ENCODE data around the gene BBS1. TPM values are rescaled to one million over a fixed set of nuclear protein-coding genes. Genes with fewer than 3 reads are reported as not detected.
"Not testable (repeated sequence)": the region's sequence is repeated elsewhere in the genome, so short reads cannot be mapped to it uniquely, and the experiment has no call there.

The BBS1 gene
- polyA plus RNA-seq, 4 donors, result 3.8 to 37.1 (median 7.9) TPM

- H3K27me3 ChIP-seq (ENCODE audit: control insufficient read depth in 3 of 3, insufficient read depth in 3 of 3, low read length in 3 of 3), result peaks cover 0 to 28% (median 0%) of the 10 kb centered on the region in 3 donors
- no peaks in the 10 kb centered on the region for H3K9me3 ChIP-seq (ENCODE audit: control insufficient read depth in 2 of 2, insufficient read depth in 1 of 2, low read depth in 1 of 2, low read length in 1 of 2)
- no peak overlapping the region for H3K27ac ChIP-seq (ENCODE audit: low read depth in 1 of 3, low read length in 2 of 3)
- DNase-seq (no peak), FAIRE-seq (no peak)
- H3K4me1 ChIP-seq (ENCODE audit: control insufficient read depth in 3 of 3, insufficient read depth in 2 of 3, low read depth in 1 of 3, low read length in 2 of 3), result no peaks in the 10 kb centered on the region
- 56 to 64% (median 58%) methylated on average over 5 of the region's 5 CpGs for WGBS, 3 donors
- peaks cover 0 to 3% (median 0%) of the 10 kb centered on the region in 3 donors for H3K36me3 ChIP-seq (ENCODE audit: control insufficient read depth in 3 of 3, insufficient read depth in 2 of 3, low read depth in 1 of 3, low read length in 3 of 3)
- no peak overlapping the region for H3K4me3 ChIP-seq (ENCODE audit: low read depth in 1 of 3, low read length in 3 of 3)
Measured at GRCh38 chr11:66570079-66570849, 59.8 kb downstream of the BBS1 start.

- no peak overlapping the region for H3K4me3 ChIP-seq (ENCODE audit: low read depth in 1 of 3, low read length in 3 of 3)
- H3K9me3 ChIP-seq (ENCODE audit: control insufficient read depth in 2 of 2, insufficient read depth in 1 of 2, low read depth in 1 of 2, low read length in 1 of 2), result no peaks in the 10 kb centered on the region
- peaks cover 0 to 28% (median 0%) of the 10 kb centered on the region in 3 donors for H3K27me3 ChIP-seq (ENCODE audit: control insufficient read depth in 3 of 3, insufficient read depth in 3 of 3, low read length in 3 of 3)
- no peak for FAIRE-seq
- no peaks in the 10 kb centered on the region for H3K4me1 ChIP-seq (ENCODE audit: control insufficient read depth in 3 of 3, insufficient read depth in 2 of 3, low read depth in 1 of 3, low read length in 2 of 3)
- no peak overlapping the region for H3K27ac ChIP-seq (ENCODE audit: low read depth in 1 of 3, low read length in 2 of 3)
- whole genome bisulfite sequencing, 3 donors, result 64 to 77% (median 75%) methylated on average over 2 of the region's 2 CpGs
- no peaks in the 10 kb centered on the region for H3K36me3 ChIP-seq (ENCODE audit: control insufficient read depth in 3 of 3, insufficient read depth in 2 of 3, low read depth in 1 of 3, low read length in 3 of 3)
- DNase-seq, result no peak
Measured at GRCh38 chr11:66570850-66571180, 60.4 kb downstream of the BBS1 start.

GRCh38 chr11:66579017-66579606 lies 68.7 kb downstream of the BBS1 start:
- Histone ChIP-seq H3K4me1 (ENCODE audit: control insufficient read depth in 3 of 3, insufficient read depth in 2 of 3, low read depth in 1 of 3, low read length in 2 of 3) (peaks cover 0 to 7% (median 0%) of the 10 kb centered on the region in 3 donors), H3K36me3 (ENCODE audit: control insufficient read depth in 3 of 3, insufficient read depth in 2 of 3, low read depth in 1 of 3, low read length in 3 of 3) (no peaks in the 10 kb centered on the region), H3K27me3 (ENCODE audit: control insufficient read depth in 3 of 3, insufficient read depth in 3 of 3, low read length in 3 of 3) (peaks cover 0 to 5% (median 0%) of the 10 kb centered on the region in 3 donors), H3K27ac (ENCODE audit: low read depth in 1 of 3, low read length in 2 of 3) (no peak overlapping the region), H3K9me3 (ENCODE audit: control insufficient read depth in 2 of 2, insufficient read depth in 1 of 2, low read depth in 1 of 2, low read length in 1 of 2) (peaks cover 0 to 3% of the 10 kb centered on the region in 2 donors), H3K4me3 (ENCODE audit: low read depth in 1 of 3, low read length in 3 of 3) (no peak overlapping the region)
- DNase-seq (peak; percentile 60 to 77), FAIRE-seq (no peak)
- WGBS, 3 donors, result 18 to 19% (median 18%) methylated on average over 25 of the region's 25 CpGs

- no peak for FAIRE-seq
- Histone ChIP-seq H3K27me3 (ENCODE audit: control insufficient read depth in 3 of 3, insufficient read depth in 3 of 3, low read length in 3 of 3) (peaks cover 0 to 5% (median 0%) of the 10 kb centered on the region in 3 donors), H3K27ac (ENCODE audit: low read depth in 1 of 3, low read length in 2 of 3) (no peak overlapping the region), H3K4me1 (ENCODE audit: control insufficient read depth in 3 of 3, insufficient read depth in 2 of 3, low read depth in 1 of 3, low read length in 2 of 3) (peaks cover 0 to 7% (median 0%) of the 10 kb centered on the region in 3 donors), H3K4me3 (ENCODE audit: low read depth in 1 of 3, low read length in 3 of 3) (no peak overlapping the region), H3K9me3 (ENCODE audit: control insufficient read depth in 2 of 2, insufficient read depth in 1 of 2, low read depth in 1 of 2, low read length in 1 of 2) (peaks cover 0 to 3% of the 10 kb centered on the region in 2 donors), H3K36me3 (ENCODE audit: control insufficient read depth in 3 of 3, insufficient read depth in 2 of 3, low read depth in 1 of 3, low read length in 3 of 3) (no peaks in the 10 kb centered on the region)
- WGBS, 3 donors, result 75 to 89% (median 80%) methylated on average over 5 of the region's 5 CpGs
- no peak for DNase-seq
Measured at GRCh38 chr11:66580803-66581202, 70.4 kb downstream of the BBS1 start.

- Histone ChIP-seq H3K27ac (ENCODE audit: low read depth in 1 of 3, low read length in 2 of 3) (no peak overlapping the region), H3K36me3 (ENCODE audit: control insufficient read depth in 3 of 3, insufficient read depth in 2 of 3, low read depth in 1 of 3, low read length in 3 of 3) (no peaks in the 10 kb centered on the region), H3K9me3 (ENCODE audit: control insufficient read depth in 2 of 2, insufficient read depth in 1 of 2, low read depth in 1 of 2, low read length in 1 of 2) (peaks cover 0 to 3% of the 10 kb centered on the region in 2 donors), H3K27me3 (ENCODE audit: control insufficient read depth in 3 of 3, insufficient read depth in 3 of 3, low read length in 3 of 3) (peaks cover 0 to 5% (median 0%) of the 10 kb centered on the region in 3 donors), H3K4me3 (ENCODE audit: low read depth in 1 of 3, low read length in 3 of 3) (no peak overlapping the region), H3K4me1 (ENCODE audit: control insufficient read depth in 3 of 3, insufficient read depth in 2 of 3, low read depth in 1 of 3, low read length in 2 of 3) (peaks cover 0 to 7% (median 0%) of the 10 kb centered on the region in 3 donors)
- FAIRE-seq, result no peak
- 79 to 83% (median 81%) methylated on average over 3 of the region's 3 CpGs for WGBS, 3 donors
- no peak for DNase-seq
Measured at GRCh38 chr11:66581261-66581660, 70.8 kb downstream of the BBS1 start.

- WGBS, 3 donors, result 81 to 87% (median 83%) methylated on average over 3 of the region's 3 CpGs
- DNase-seq; H3K9me3 ChIP-seq (ENCODE audit: control insufficient read depth in 2 of 2, insufficient read depth in 1 of 2, low read depth in 1 of 2, low read length in 1 of 2); FAIRE-seq; H3K4me1 ChIP-seq (ENCODE audit: control insufficient read depth in 3 of 3, insufficient read depth in 2 of 3, low read depth in 1 of 3, low read length in 2 of 3); H3K4me3 ChIP-seq (ENCODE audit: low read depth in 1 of 3, low read length in 3 of 3); H3K27me3 ChIP-seq (ENCODE audit: control insufficient read depth in 3 of 3, insufficient read depth in 3 of 3, low read length in 3 of 3); H3K27ac ChIP-seq (ENCODE audit: low read depth in 1 of 3, low read length in 2 of 3); H3K36me3 ChIP-seq (ENCODE audit: control insufficient read depth in 3 of 3, insufficient read depth in 2 of 3, low read depth in 1 of 3, low read length in 3 of 3): not testable (repeated sequence)
Measured at GRCh38 chr11:66582565-66583147, 72.2 kb downstream of the BBS1 start.

Other genes starting within 250 kb of the BBS1 start
- gene RAB1B, start 242.0 kb upstream of the BBS1 start, polyA plus RNA-seq, result 100 to 1,000 TPM; 125 to 205 (median 179) TPM
- 1 to 10 TPM in 2 of 4 donors, under 1 TPM in 2; 0.81 to 3.4 (median 0.99) TPM for gene CNIH2, start 232.5 kb upstream of the BBS1 start, polyA plus RNA-seq
- gene YIF1A, start 221.5 kb upstream of the BBS1 start, polyA plus RNA-seq, result 100 to 1,000 TPM; 102 to 144 (median 135) TPM
- under 1 TPM in 3 of 4 donors, not detected in 1; 0.44 to 0.91 (median 0.54) TPM for gene TMEM151A, start 218.7 kb upstream of the BBS1 start, polyA plus RNA-seq
- gene CD248, start 193.6 kb upstream of the BBS1 start, polyA plus RNA-seq, result 10 to 100 TPM in 2 of 4 donors, 1 to 10 TPM in 1, not detected in 1; 1.6 to 35.7 (median 19.1) TPM
- gene RIN1, start 174.2 kb upstream of the BBS1 start, polyA plus RNA-seq, result 1 to 10 TPM; 5.8 to 9.6 (median 7.2) TPM
- gene BRMS1, start 165.5 kb upstream of the BBS1 start, polyA plus RNA-seq, result 10 to 100 TPM; 33.5 to 77.5 (median 72.7) TPM
- 10 to 100 TPM; 12.2 to 28.0 (median 20.8) TPM for gene B4GAT1, start 163.0 kb upstream of the BBS1 start, polyA plus RNA-seq
- 10 to 100 TPM in 2 of 4 donors, 1 to 10 TPM in 1, under 1 TPM in 1; 0.89 to 16.2 (median 6.7) TPM for gene SLC29A2, start 138.9 kb upstream of the BBS1 start, polyA plus RNA-seq
- under 1 TPM in 2 of 4 donors, not detected in 2; 0.10 to 0.15 TPM for gene NPAS4, start 89.6 kb upstream of the BBS1 start, polyA plus RNA-seq
- gene MRPL11, start 71.8 kb upstream of the BBS1 start, polyA plus RNA-seq, result 100 to 1,000 TPM in 1 of 4 donors, 10 to 100 TPM in 3; 57.0 to 118 (median 64.1) TPM
- gene PELI3, start 43.7 kb upstream of the BBS1 start, polyA plus RNA-seq, result 1 to 10 TPM; 3.1 to 5.0 (median 4.6) TPM
- gene DPP3, start 30.2 kb upstream of the BBS1 start, polyA plus RNA-seq, result 10 to 100 TPM; 25.3 to 67.7 (median 37.4) TPM
- gene ZDHHC24, start 35.4 kb downstream of the BBS1 start, polyA plus RNA-seq, result 10 to 100 TPM in 1 of 4 donors, 1 to 10 TPM in 3; 3.1 to 11.0 (median 5.5) TPM
- gene ACTN3, start 36.3 kb downstream of the BBS1 start, polyA plus RNA-seq, result under 1 TPM in 2 of 4 donors, not detected in 2; 0.01 to 0.19 TPM
- gene CTSF, start 58.0 kb downstream of the BBS1 start, polyA plus RNA-seq, result 10 to 100 TPM in 2 of 4 donors, 1 to 10 TPM in 1, under 1 TPM in 1; 0.67 to 21.0 (median 7.8) TPM
- gene CCDC87, start 82.4 kb downstream of the BBS1 start, polyA plus RNA-seq, result under 1 TPM in 3 of 4 donors, not detected in 1; 0.09 to 0.22 (median 0.21) TPM
- 10 to 100 TPM; 35.0 to 100.0 (median 66.6) TPM for gene CCS, start 82.5 kb downstream of the BBS1 start, polyA plus RNA-seq
- 10 to 100 TPM; 17.0 to 63.4 (median 32.6) TPM for gene RBM14, start 106.0 kb downstream of the BBS1 start, polyA plus RNA-seq
- 100 to 1,000 TPM in 2 of 4 donors, 10 to 100 TPM in 2; 86.1 to 141 (median 94.4) TPM for gene RBM4, start 128.1 kb downstream of the BBS1 start, polyA plus RNA-seq
- 10 to 100 TPM in 2 of 4 donors, 1 to 10 TPM in 2; 7.0 to 35.9 (median 11.3) TPM for gene RBM4B, start 167.3 kb downstream of the BBS1 start, polyA plus RNA-seq
- 1 to 10 TPM in 3 of 4 donors, under 1 TPM in 1; 0.27 to 5.0 (median 2.8) TPM for gene SPTBN2, start 218.6 kb downstream of the BBS1 start, polyA plus RNA-seq

All from small intestine (tissue), 7 donors.